HepG2 (cell line): Measurements from ENCODE around the gene ZNF865. TPM values are rescaled to one million over a fixed set of nuclear protein-coding genes. Genes with fewer than 3 reads are reported as not detected.
A peak's percentile ranks its signal among the peaks of the same experiment; 100 is the strongest.

Experiments
- FOXO1 ChIP-seq: sonication (generic); formaldehyde crosslinking; IDR thresholded peaks from 2 replicates; pipeline ENCODE4 v1.4.0; 2020; ENCODE audit warnings: missing genetic modification reagents
- HHEX ChIP-seq: IDR thresholded peaks from 2 replicates; pipeline ENCODE4 v1.6.1; 2016; ENCODE audit warnings: control low read depth
- MAFK ChIP-seq, 2 experiments: IDR thresholded peaks in 1 of 2; conservative IDR thresholded peaks in 1 of 2; 2 replicates each; pipeline ENCODE4 v1.6.1; 2011; ENCODE audit warnings: improper control_type of control experiment in 2 of 2, low read length in 2 of 2
- MYC ChIP-seq: sonication (generic); formaldehyde crosslinking; IDR thresholded peaks from 2 replicates; pipeline ENCODE4 v1.9.0; 2021; ENCODE audit warnings: missing genetic modification reagents, borderline replicate concordance
- SMARCC2 ChIP-seq: fragments of 450-650 bp; IDR thresholded peaks from 2 replicates; pipeline ENCODE4 v1.6.1; 2017; ENCODE audit warnings: antibody characterized with exemption, mild to moderate bottlenecking
- SUZ12 ChIP-seq: fragments of 150-350 bp; IDR thresholded peaks from 2 replicates; pipeline ENCODE4 v1.6.1; 2014; ENCODE audit warnings: low read depth, low read length
- THAP9 ChIP-seq: sonication (generic); formaldehyde crosslinking; IDR thresholded peaks from 2 replicates; pipeline ENCODE4; 2020; ENCODE audit warnings: missing genetic modification reagents, mild to moderate bottlenecking, borderline replicate concordance
- TOE1 ChIP-seq: sonication (generic); formaldehyde crosslinking; IDR thresholded peaks from 2 replicates; pipeline ENCODE4 v1.4.0; 2020; ENCODE audit warnings: mild to moderate bottlenecking, missing genetic modification reagents
- ZBTB37 ChIP-seq: sonication (generic); formaldehyde crosslinking; IDR thresholded peaks from 2 replicates; pipeline ENCODE4 v1.4.0; 2020; ENCODE audit warnings: mild to moderate bottlenecking, missing genetic modification reagents
- ZFX ChIP-seq: sonication (generic); formaldehyde crosslinking; IDR thresholded peaks from 2 replicates; pipeline ENCODE4 v1.4.0; 2020; ENCODE audit warnings: mild to moderate bottlenecking, low read depth, missing genetic modification reagents, moderate library complexity
- ZNF124 ChIP-seq: sonication (generic); formaldehyde crosslinking; IDR thresholded peaks from 2 replicates; pipeline ENCODE4 v1.4.0; 2020; ENCODE audit warnings: missing genetic modification reagents
- ZNF20 ChIP-seq: sonication (generic); formaldehyde crosslinking; IDR thresholded peaks from 2 replicates; pipeline ENCODE4 v1.4.0; 2020; ENCODE audit warnings: mild to moderate bottlenecking, moderate library complexity, missing genetic modification reagents
- ZNF451 ChIP-seq: sonication (generic); formaldehyde crosslinking; IDR thresholded peaks from 2 replicates; pipeline ENCODE4 v1.5.0; 2020; ENCODE audit warnings: mild to moderate bottlenecking, missing genetic modification reagents
- ZNF576 ChIP-seq: sonication (generic); formaldehyde crosslinking; IDR thresholded peaks from 2 replicates; pipeline ENCODE4 v1.4.0; 2020; ENCODE audit warnings: mild to moderate bottlenecking, missing genetic modification reagents
- ZNF646 ChIP-seq: sonication (generic); formaldehyde crosslinking; IDR thresholded peaks from 2 replicates; pipeline ENCODE4 v1.9.0; 2021; ENCODE audit warnings: mild to moderate bottlenecking, missing genetic modification reagents
- ZNF674 ChIP-seq: sonication (generic); formaldehyde crosslinking; IDR thresholded peaks from 2 replicates; pipeline ENCODE4 v1.5.0; 2020; ENCODE audit warnings: low read depth, mild to moderate bottlenecking, missing genetic modification reagents
- ZNF678 ChIP-seq: sonication (generic); formaldehyde crosslinking; IDR thresholded peaks from 2 replicates; pipeline ENCODE4 v1.4.0; 2020; ENCODE audit warnings: mild to moderate bottlenecking, missing genetic modification reagents
- polyA plus RNA-seq, 8 experiments: library from polyadenylated mRNA; depleted of rRNA in 3 of 8; stranded (reverse) in 7 of 8; unstranded in 1 of 8; fragments of >200 nt; fragmentation: Illumina TruSeq in 4 of 8; extraction: Trizol in 4 of 8; gene quantifications; 2 replicates each; pipeline versions ENCODE4 v1.2.1 to v1.2.3, GENCODE V29; 2011 to 2016; ENCODE audit warnings: low read depth in 4 of 8, missing spikeins in 1 of 8, mixed read lengths in 1 of 8; ENCODE audit not compliant: insufficient read depth in 1 of 8
- total RNA-seq, 5 experiments: library from RNA; depleted of rRNA; stranded (reverse); fragments of >200 nt; fragmentation: Illumina TruSeq; extraction: Trizol; gene quantifications; 2 replicates each; pipeline ENCODE4 v1.2.3, GENCODE V29; 2016; ENCODE audit warnings: low read depth in 1 of 5

ZNF865 gene
- total and polyA plus RNA-seq, 2 of the 13 experiments (the other 11 are each of a cell fraction or from before 2014, with no cell fraction given): 0.93 to 1.0 TPM

GRCh38 chr19:55599842-55600661 lies 5.4 kb upstream of the ZNF865 start, which contains the start of gene ZNF524 (continued):
- TF ChIP-seq THAP9 (CRISPR knock-in tag) (no peak), ZNF678 (no peak), ZFX (CRISPR knock-in tag) (0 out of 2 replicates have a peak, but pooled peaks have one; percentile 1), MAFK (conservative IDR thresholded peaks at IDR 0.05 in 1 of 2, IDR thresholded peaks at IDR 0.05 in 1 of 2; ENCODE audit: low read length in 2 of 2) (no peak), ZBTB37 (no peak), SUZ12 (no peak), ZNF451 (CRISPR knock-in tag) (no peak), ZNF576 (no peak), SMARCC2 (no peak), MYC (CRISPR knock-in tag) (peak; percentile 59; the same call in 1 of the 2 replicates), TOE1 (CRISPR knock-in tag) (no peak), ZNF646 (no peak), FOXO1 (CRISPR knock-in tag) (0 out of 2 replicates have a peak, but pooled peaks have one; percentile 13), HHEX (CRISPR knock-in tag) (no peak), ZNF20 (no peak), ZNF124 (no peak), ZNF674 (CRISPR knock-in tag) (no peak)
